PC-3 (cell line): ENCODE results near the gene CERS6. TPM values are rescaled to one million over a fixed set of nuclear protein-coding genes. Genes with fewer than 3 reads are reported as not detected.

Experiments used
- ATAC-seq: fragments of 200-7000 bp; cut with Tn5 transposase; 2 replicates; pipeline ENCODE4 v1.9.1; 2020; ENCODE audit warnings: mild to moderate bottlenecking, moderate library complexity
- BruUV-seq: library from RNA; stranded (reverse); fragments of 400-500 nt; replicated peaks from 2 replicates; lab custom pipeline; 2021; lab: Mats Ljungman, UMichigan
- CTCF ChIA-PET: fragments of 300-600 bp; sonication (Branson Sonifier 250); formaldehyde crosslinking; loops from one replicate; lab custom pipeline; 2022; ENCODE audit warnings: antibody characterized with exemption; lab: Charles Lee
- POLR2A ChIA-PET: fragments of 300-600 bp; sonication (Branson Sonifier 250); formaldehyde crosslinking; loops from one replicate; lab custom pipeline; 2022; ENCODE audit warnings: antibody characterized with exemption; ENCODE audit not compliant: unreplicated experiment; lab: Charles Lee
- DNase-seq: peaks from one replicate; pipeline ENCODE4 v3.0.0-alpha.2; 2015
- H2AFZ ChIP-seq: fragments of 300-600 bp; sonication (generic); 2 replicates; pipeline ENCODE4 v1.6.0; 2016; ENCODE audit warnings: antibody characterized with exemption, low read length
- H3F3A ChIP-seq: fragments of 300-600 bp; sonication (generic); one replicate; pipeline ENCODE4 v1.6.0; 2017; ENCODE audit warnings: antibody characterized with exemption, low read length, control low read depth, mild to moderate bottlenecking; ENCODE audit not compliant: unreplicated experiment
- H3K27ac ChIP-seq: fragments of 300-600 bp; sonication (generic); 2 replicates; pipeline ENCODE4 v1.5.1; 2016; ENCODE audit warnings: mild to moderate bottlenecking, low read length
- H3K27me3 ChIP-seq: fragments of 300-600 bp; sonication (generic); 2 replicates; pipeline ENCODE4 v1.6.1; 2016; ENCODE audit warnings: low read length, mixed read lengths
- H3K36me3 ChIP-seq: fragments of 300-600 bp; sonication (generic); 2 replicates; pipeline ENCODE4 v1.6.1; 2016; ENCODE audit warnings: low read depth, mixed run types, low read length, mixed read lengths
- H3K4me1 ChIP-seq: fragments of 300-600 bp; sonication (generic); 2 replicates; pipeline ENCODE4 v1.5.1; 2016; ENCODE audit warnings: low read length; ENCODE audit not compliant: insufficient read depth
- H3K4me2 ChIP-seq: fragments of 300-600 bp; sonication (generic); 2 replicates; pipeline ENCODE4 v1.6.0; 2016; ENCODE audit warnings: low read length
- H3K4me3 ChIP-seq: fragments of 300-600 bp; sonication (generic); 2 replicates; pipeline ENCODE4 v1.5.1; 2016; ENCODE audit warnings: mild to moderate bottlenecking, low read length, mixed read lengths
- H3K79me2 ChIP-seq: fragments of 300-600 bp; sonication (generic); 2 replicates; pipeline ENCODE4 v1.6.1; 2017; ENCODE audit warnings: low read length, mixed read lengths
- H3K9ac ChIP-seq: fragments of 300-600 bp; sonication (generic); 2 replicates; pipeline ENCODE4 v1.6.0; 2016; ENCODE audit warnings: mild to moderate bottlenecking, low read length
- H3K9me2 ChIP-seq: fragments of 300-600 bp; sonication (generic); replicated peaks from 2 replicates; pipeline ENCODE4 v1.6.1; 2016; ENCODE audit warnings: mixed run types, low read length, mixed read lengths
- H3K9me3 ChIP-seq: fragments of 300-600 bp; sonication (generic); 2 replicates; pipeline ENCODE4 v1.6.1; 2016; ENCODE audit warnings: low read length, mixed read lengths
- H4K20me1 ChIP-seq: fragments of 300-600 bp; sonication (generic); 2 replicates; pipeline ENCODE4 v1.6.1; 2016; ENCODE audit warnings: low read length, mixed read lengths
- CTCF ChIP-seq: fragments of 300-600 bp; sonication (generic); conservative IDR thresholded peaks from 2 replicates; pipeline ENCODE4 v1.5.1; 2017; ENCODE audit warnings: antibody characterized with exemption, low read depth, mild to moderate bottlenecking, low read length
- EZH2 ChIP-seq: fragments of 300-600 bp; sonication (generic); IDR thresholded peaks from one replicate; pipeline ENCODE4 v1.6.1; 2017; ENCODE audit warnings: antibody characterized with exemption, mild to moderate bottlenecking, low read length; ENCODE audit not compliant: unreplicated experiment
- EZH2phosphoT487 ChIP-seq: fragments of 300-600 bp; sonication (generic); IDR thresholded peaks from 2 replicates; pipeline ENCODE4 v1.6.1; 2018; ENCODE audit warnings: mild to moderate bottlenecking, antibody characterized with exemption, low read length, borderline replicate concordance
- intact Hi-C: fragments of 100-400 bp; cut with micrococcal nuclease; formaldehyde crosslinking; loops from 2 replicates; pipeline ENCODE4 v1.9.0; 2023
- total RNA-seq: library from RNA; depleted of rRNA; stranded (reverse); fragments of >200 nt; gene quantifications from 2 replicates; pipeline ENCODE4 v1.2.3, GENCODE V29; 2014

CERS6 gene
- total RNA-seq, 1 experiment from 2014 or later: 24.2 TPM

GRCh38 chr2:168722592-168722991 lies 266.5 kb downstream of the CERS6 start:
- H3K4me3 ChIP-seq: no peak overlapping the region
- no peaks in the 10 kb centered on the region for H3K36me3 ChIP-seq
- H3F3A ChIP-seq: no peaks in the 10 kb centered on the region
- BruUV-seq: no TSS peak
- no peak overlapping the region for H3K4me2 ChIP-seq
- H3K9ac ChIP-seq: no peak overlapping the region
- no peaks in the 10 kb centered on the region for H3K9me2 ChIP-seq
- H4K20me1 ChIP-seq: no peaks in the 10 kb centered on the region
- H3K27me3 ChIP-seq: no peaks in the 10 kb centered on the region
- ATAC-seq: peak; percentile 83
- ChIA-PET CTCF (no interaction called here), POLR2A (no interaction called here)
- H3K4me1 ChIP-seq: peaks cover 23% of the 10 kb centered on the region
- no peak overlapping the region for H3K27ac ChIP-seq
- no peaks in the 10 kb centered on the region for H3K9me3 ChIP-seq
- peak; percentile 20 for DNase-seq
- no peaks in the 10 kb centered on the region for H3K79me2 ChIP-seq
- TF ChIP-seq EZH2phosphoT487: no peak
- TF ChIP-seq EZH2: no peak
- no peak for TF ChIP-seq CTCF
- no peak overlapping the region for H2AFZ ChIP-seq
- intact Hi-C loops: no loop called here

GRCh38 chr2:168723275-168723899 lies 267.3 kb downstream of the CERS6 start:
- H4K20me1 ChIP-seq: no peaks in the 10 kb centered on the region
- ATAC-seq: no peak
- H2AFZ ChIP-seq: no peak overlapping the region
- no peaks in the 10 kb centered on the region for H3K36me3 ChIP-seq
- no peaks in the 10 kb centered on the region for H3K27me3 ChIP-seq
- intact Hi-C loops: no loop called here
- H3K9me2 ChIP-seq: no peaks in the 10 kb centered on the region
- peaks cover 15% of the 10 kb centered on the region for H3K4me1 ChIP-seq
- no peak overlapping the region for H3K9ac ChIP-seq
- no peak overlapping the region for H3K4me3 ChIP-seq
- H3K27ac ChIP-seq: no peak overlapping the region
- no peak for DNase-seq
- H3K79me2 ChIP-seq: no peaks in the 10 kb centered on the region
- ChIA-PET POLR2A (no interaction called here), CTCF (no interaction called here)
- no TSS peak for BruUV-seq
- no peak overlapping the region for H3K4me2 ChIP-seq
- TF ChIP-seq EZH2: no peak
- no peak for TF ChIP-seq CTCF
- no peak for TF ChIP-seq EZH2phosphoT487
- no peaks in the 10 kb centered on the region for H3K9me3 ChIP-seq
- no peaks in the 10 kb centered on the region for H3F3A ChIP-seq

- ATAC-seq (no peak), DNase-seq (no peak)
- Histone ChIP-seq H3K4me2 (no peak overlapping the region), H3K4me1 (0 out of 2 replicates have a peak, but pooled peaks cover 6% of the 10 kb centered on the region), H2AFZ (no peak overlapping the region), H3K27me3 (no peaks in the 10 kb centered on the region), H3K9ac (no peak overlapping the region), H3K36me3 (no peaks in the 10 kb centered on the region), H3K27ac (no peak overlapping the region), H3K4me3 (no peak overlapping the region), H3K9me2 (no peaks in the 10 kb centered on the region), H4K20me1 (no peaks in the 10 kb centered on the region), H3K79me2 (no peaks in the 10 kb centered on the region), H3F3A (no peaks in the 10 kb centered on the region), H3K9me3 (no peaks in the 10 kb centered on the region)
- POLR2A ChIA-PET: no interaction called here
- CTCF ChIA-PET: no interaction called here
- no TSS peak for BruUV-seq
- TF ChIP-seq EZH2phosphoT487 (no peak), EZH2 (no peak), CTCF (no peak)
- intact Hi-C loops: no loop called here
Measured at GRCh38 chr2:168726375-168726774, 270.3 kb downstream of the CERS6 start.
